ENCODE measurements around the gene GIN1. TPM values are rescaled to one million over a fixed set of nuclear protein-coding genes. Genes with fewer than 3 reads are reported as not detected.

GIN1 gene
- total RNA-seq, 1 experiment from 2014 or later = 6.6 TPM

DNA sequence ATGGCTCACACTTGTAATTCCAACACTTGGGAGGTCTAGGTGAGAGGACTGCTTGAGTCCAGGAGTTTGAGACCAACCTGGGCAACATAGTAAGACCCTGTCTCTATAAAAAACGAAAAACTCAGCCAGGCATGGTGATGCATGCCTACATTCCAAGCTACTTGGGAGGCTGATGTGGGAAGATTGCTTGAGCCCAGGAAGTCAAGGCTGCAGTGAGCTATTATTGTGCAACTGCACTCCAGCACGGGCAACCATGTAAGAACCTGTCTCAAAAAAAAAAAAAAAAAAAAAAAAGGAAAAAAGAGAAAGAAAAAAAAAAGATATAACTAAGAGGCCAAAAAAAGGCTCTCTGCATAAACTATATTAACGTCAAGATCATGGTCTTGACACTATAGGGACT lies 27.3 kb downstream of the GIN1 start:
- Mint-ChIP-seq H3K27ac (0 out of 7 replicates have a peak overlapping the region, but pooled peaks of 1 of the 3 experiments have one; percentile 23), H3K36me3 (ENCODE audit: insufficient read depth in 1 of 3, low read depth in 3 of 3) (peaks cover 0 to 15% (median 4%) of the 10 kb centered on the region in 3 experiments; a peak in 4 of 7 replicates)

More for the DNA sequence above, 27.3 kb downstream of the GIN1 start:
- Histone ChIP-seq H3K79me2 (ENCODE audit: insufficient read depth, low read length) (no peaks in the 10 kb centered on the region), H4K20me1 (ENCODE audit: control insufficient read depth, insufficient read depth, insufficient read length) (no peaks in the 10 kb centered on the region), H3K27ac (ENCODE audit: insufficient read length, low read depth, low read length) (no peak overlapping the region), H2BK120ac (ENCODE audit: low read depth, low read length, poor library complexity, severe bottlenecking) (no peak overlapping the region), H2BK20ac (ENCODE audit: low read depth, low read length, poor library complexity, severe bottlenecking) (no peak overlapping the region), H3K18ac (ENCODE audit: insufficient read length, low read depth, low read length) (no peak overlapping the region), H2AK5ac (ENCODE audit: insufficient read length, low read length) (no peak overlapping the region), H2BK5ac (ENCODE audit: insufficient read length, low read length) (no peak overlapping the region), H4K5ac (ENCODE audit: insufficient read length, low read depth, low read length) (no peak overlapping the region), H3K27me3 (ENCODE audit: insufficient read depth, low read length) (no peaks in the 10 kb centered on the region), H3K23me2 (ENCODE audit: insufficient read length, low read depth, low read length, poor library complexity, severe bottlenecking) (no peaks in the 10 kb centered on the region), H3T11ph (ENCODE audit: low read length) (no peak overlapping the region), H2BK12ac (ENCODE audit: insufficient read length, low read depth, low read length) (no peak overlapping the region), H3K9ac (ENCODE audit: extremely low read depth, insufficient read length, low read length) (no peak overlapping the region), H4K8ac (replicated peaks; ENCODE audit: insufficient read length, low read depth, low read length) (no peak overlapping the region), H3K79me1 (ENCODE audit: insufficient read depth, low read depth, low read length, poor library complexity, severe bottlenecking) (no peaks in the 10 kb centered on the region), H2AFZ (ENCODE audit: low read length) (no peak overlapping the region), H3K4ac (ENCODE audit: low read depth, low read length) (no peak overlapping the region), H3K9me3 (ENCODE audit: control insufficient read depth, low read depth, low read length) (no peaks in the 10 kb centered on the region), H4K91ac (ENCODE audit: insufficient read length, low read depth, low read length) (no peak overlapping the region), H3K4me2 (ENCODE audit: insufficient read depth, insufficient read length, low read length) (no peak overlapping the region), H3K23ac (ENCODE audit: insufficient read length, low read depth, low read length) (no peak overlapping the region), H2BK15ac (ENCODE audit: low read depth, low read length) (no peak overlapping the region), H3K14ac (ENCODE audit: insufficient read depth, low read length) (no peak overlapping the region), H3K56ac (ENCODE audit: insufficient read length, low read depth, low read length) (no peak overlapping the region), H3K4me1 (ENCODE audit: insufficient read depth, low read length) (no peaks in the 10 kb centered on the region)
- no CpG with 5 or more reads among the region's 3 CpGs for WGBS (ENCODE audit: extremely low coverage, insufficient read length, low lambda C conversion rate)
- DNase-seq = no peak
- H3K27me3 Mint-ChIP-seq (ENCODE audit: low read depth) = no peaks in the 10 kb centered on the region
- H3K4me1 Mint-ChIP-seq = no peaks in the 10 kb centered on the region
- no peaks in the 10 kb centered on the region for H3K9me3 Mint-ChIP-seq
- H3K4me3 Mint-ChIP-seq = no peak overlapping the region
- TF ChIP-seq, protein P1, sequence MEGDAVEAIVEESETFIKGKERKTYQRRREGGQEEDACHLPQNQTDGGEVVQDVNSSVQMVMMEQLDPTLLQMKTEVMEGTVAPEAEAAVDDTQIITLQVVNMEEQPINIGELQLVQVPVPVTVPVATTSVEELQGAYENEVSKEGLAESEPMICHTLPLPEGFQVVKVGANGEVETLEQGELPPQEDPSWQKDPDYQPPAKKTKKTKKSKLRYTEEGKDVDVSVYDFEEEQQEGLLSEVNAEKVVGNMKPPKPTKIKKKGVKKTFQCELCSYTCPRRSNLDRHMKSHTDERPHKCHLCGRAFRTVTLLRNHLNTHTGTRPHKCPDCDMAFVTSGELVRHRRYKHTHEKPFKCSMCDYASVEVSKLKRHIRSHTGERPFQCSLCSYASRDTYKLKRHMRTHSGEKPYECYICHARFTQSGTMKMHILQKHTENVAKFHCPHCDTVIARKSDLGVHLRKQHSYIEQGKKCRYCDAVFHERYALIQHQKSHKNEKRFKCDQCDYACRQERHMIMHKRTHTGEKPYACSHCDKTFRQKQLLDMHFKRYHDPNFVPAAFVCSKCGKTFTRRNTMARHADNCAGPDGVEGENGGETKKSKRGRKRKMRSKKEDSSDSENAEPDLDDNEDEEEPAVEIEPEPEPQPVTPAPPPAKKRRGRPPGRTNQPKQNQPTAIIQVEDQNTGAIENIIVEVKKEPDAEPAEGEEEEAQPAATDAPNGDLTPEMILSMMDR (conservative IDR thresholded peaks at IDR 0.05) = no peak
